IPS-20b (cell line): ENCODE measurements around the gene BAK1.
"Not testable (repeated sequence)": the region's sequence is repeated elsewhere in the genome, so short reads cannot be mapped to it uniquely, and the experiment has no call there.

Source experiments
- H3K27ac ChIP-seq: one replicate; pipeline ENCODE4 v1.5.1; 2013; ENCODE audit warnings: low read length
- H3K27me3 ChIP-seq: 2 replicates; pipeline ENCODE4 v1.6.1; 2013; ENCODE audit warnings: mild to moderate bottlenecking, low read length, inconsistent platforms; ENCODE audit not compliant: insufficient read depth
- H3K36me3 ChIP-seq: 2 replicates; pipeline ENCODE4 v1.6.1; 2013; ENCODE audit warnings: low read depth, mild to moderate bottlenecking, inconsistent platforms, low read length, moderate library complexity; ENCODE audit not compliant: insufficient read depth
- H3K4me1 ChIP-seq: 2 replicates; pipeline ENCODE4 v1.6.1; 2013; ENCODE audit warnings: mild to moderate bottlenecking, control low read depth, inconsistent platforms, low read length, moderate library complexity; ENCODE audit not compliant: insufficient read depth
- H3K4me3 ChIP-seq: 2 replicates; pipeline ENCODE4 v1.5.1; 2013; ENCODE audit warnings: mild to moderate bottlenecking, low read length, inconsistent platforms
- H3K9ac ChIP-seq: 2 replicates; pipeline ENCODE4 v1.6.1; 2013; ENCODE audit warnings: low read depth, mild to moderate bottlenecking, inconsistent platforms, low read length, moderate library complexity
- H3K9me3 ChIP-seq: 2 replicates; pipeline ENCODE4 v1.6.1; 2013; ENCODE audit warnings: mild to moderate bottlenecking, low read depth, low read length, inconsistent platforms; ENCODE audit not compliant: insufficient read depth

BAK1 gene

DNA sequence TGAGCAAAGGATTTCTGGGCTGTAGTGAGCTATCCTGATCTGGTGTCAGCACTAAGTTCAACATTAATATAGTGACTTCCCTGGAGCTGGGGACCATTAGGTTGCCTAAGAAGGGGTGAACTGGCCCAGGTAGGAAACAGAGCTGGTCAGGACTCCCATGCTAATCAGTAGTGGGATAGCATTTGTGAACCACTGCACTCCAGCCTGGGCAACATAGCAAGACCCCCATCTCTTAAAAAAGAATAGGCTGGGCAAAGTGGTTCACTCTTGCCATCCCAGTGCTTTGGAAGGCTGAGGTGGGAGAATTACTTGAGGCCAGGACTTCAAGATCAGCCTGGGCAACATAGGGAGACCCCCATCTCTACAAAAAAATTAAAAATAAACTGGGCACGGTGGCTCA, 39.3 kb downstream of the BAK1 start:
- Histone ChIP-seq H3K27ac (no peak overlapping the region), H3K4me1 (no peaks in the 10 kb centered on the region), H3K9ac (no peak overlapping the region), H3K4me3 (no peak overlapping the region), H3K27me3 (no peaks in the 10 kb centered on the region), H3K36me3 (no peaks in the 10 kb centered on the region), H3K9me3 (no peaks in the 10 kb centered on the region)

GRCh38 chr6:33534702-33535101, 45.4 kb downstream of the BAK1 start:
- H3K9me3 ChIP-seq: no peaks in the 10 kb centered on the region
- H3K27me3 ChIP-seq: no peaks in the 10 kb centered on the region
- H3K4me1 ChIP-seq: no peaks in the 10 kb centered on the region
- no peak overlapping the region for H3K9ac ChIP-seq
- no peak overlapping the region for H3K27ac ChIP-seq
- H3K4me3 ChIP-seq: no peak overlapping the region
- H3K36me3 ChIP-seq: no peaks in the 10 kb centered on the region

DNA sequence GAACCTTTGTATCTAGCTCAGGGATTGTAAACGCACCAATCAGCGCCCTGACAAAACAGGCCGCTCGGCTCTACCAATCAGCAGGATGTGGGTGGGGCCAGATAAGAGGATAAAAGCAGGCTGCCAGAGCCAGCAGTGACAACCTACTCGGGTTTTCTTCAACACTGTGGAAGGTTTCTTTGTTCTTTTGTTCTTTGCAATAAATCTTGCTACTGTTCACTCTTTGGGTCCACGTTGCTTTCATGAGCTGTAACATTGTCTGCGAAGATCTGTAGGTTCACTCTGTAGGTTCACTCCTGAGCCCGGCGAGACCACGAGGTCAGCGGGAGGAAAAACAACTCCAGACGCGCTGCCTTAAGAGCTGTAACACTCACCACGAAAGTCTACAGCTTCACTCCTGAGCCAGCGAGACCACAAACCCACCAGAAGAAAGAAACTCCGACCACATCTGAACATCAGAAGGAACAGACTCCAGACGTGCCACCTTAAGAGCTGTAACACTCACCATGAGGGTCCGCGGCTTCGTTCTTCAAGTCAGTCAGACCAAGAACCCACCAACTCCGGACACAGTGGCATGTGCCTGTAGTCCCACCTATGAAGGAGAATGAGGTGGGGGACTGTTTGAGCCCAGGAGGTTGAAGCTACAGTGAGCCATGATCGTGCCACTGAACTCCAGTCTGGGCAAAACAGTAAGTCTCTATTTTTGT, 46.8 kb downstream of the BAK1 start:
- not testable (repeated sequence) for H3K4me1 ChIP-seq, H3K9ac ChIP-seq, H3K9me3 ChIP-seq, H3K4me3 ChIP-seq, H3K36me3 ChIP-seq, H3K27ac ChIP-seq, H3K27me3 ChIP-seq

DNA sequence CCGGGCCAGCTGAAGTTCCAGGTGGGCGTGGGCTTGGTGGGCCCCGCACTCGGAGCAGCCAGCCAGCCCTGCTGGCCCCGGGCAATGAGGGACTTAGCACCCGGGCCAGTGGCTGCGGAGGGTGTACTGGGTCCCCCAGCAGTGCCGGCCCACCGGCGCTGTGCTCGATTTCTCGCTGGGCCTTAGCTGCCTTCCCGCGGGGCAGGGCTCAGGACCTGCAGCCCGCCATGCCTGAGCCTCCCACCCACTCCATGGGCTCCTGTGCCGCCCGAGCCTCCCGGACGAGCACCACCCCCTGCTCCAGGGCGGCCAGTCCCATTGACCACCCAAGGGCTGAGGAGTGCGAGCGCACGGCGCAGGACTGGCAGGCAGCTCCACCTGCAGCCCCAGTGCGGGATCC, 47.6 kb downstream of the BAK1 start:
- not testable (repeated sequence) for H3K4me3 ChIP-seq, H3K9me3 ChIP-seq, H3K36me3 ChIP-seq, H3K9ac ChIP-seq, H3K4me1 ChIP-seq, H3K27ac ChIP-seq, H3K27me3 ChIP-seq

GRCh38 chr6:33530617-33531016, 49.5 kb downstream of the BAK1 start:
- not testable (repeated sequence) for H3K36me3 ChIP-seq, H3K27ac ChIP-seq, H3K9ac ChIP-seq, H3K27me3 ChIP-seq, H3K4me1 ChIP-seq, H3K4me3 ChIP-seq, H3K9me3 ChIP-seq
